HCT116 (cell line): ENCODE data around the gene SLC6A6. TPM values are rescaled to one million over a fixed set of nuclear protein-coding genes. Genes with fewer than 3 reads are reported as not detected.

Experiments
- ATAC-seq: fragments of 200-7000 bp; cut with Tn5 transposase; 2 replicates; pipeline ENCODE4 v1.9.1; 2020; ENCODE audit warnings: mild to moderate bottlenecking, moderate library complexity
- BruUV-seq: library from RNA; stranded (reverse); fragments of 400-500 nt; replicated peaks from 2 replicates; lab custom pipeline; 2021; lab: Mats Ljungman, UMichigan
- CTCF ChIA-PET: fragments of 300-600 bp; sonication (Branson Sonifier 250); formaldehyde crosslinking; loops from one replicate; lab custom pipeline; 2021; ENCODE audit warnings: antibody characterized with exemption; lab: Charles Lee
- POLR2A ChIA-PET: fragments of 300-600, 350-600 bp; sonication (Branson Sonifier 250); formaldehyde crosslinking; loops from one replicate; lab custom pipeline; 2021; ENCODE audit warnings: antibody characterized with exemption; lab: Charles Lee
- RAD21 ChIA-PET, 2 experiments: fragments of 300-600 bp; sonication (Branson Sonifier 250); formaldehyde crosslinking; loops; one replicate each; lab custom pipeline; 2023; ENCODE audit warnings: low total read pairs in 2 of 2; ENCODE audit not compliant: uncharacterized antibody in 2 of 2, unreplicated experiment in 2 of 2, low non-redundant PET in 1 of 2; lab: Charles Lee
- DNase-seq: peaks from one replicate; pipeline ENCODE4 v3.0.0-alpha.2; 2010; ENCODE audit warnings: low read depth, low spot score
- H2AFZ ChIP-seq: fragments of 200-600 bp; shearing (Covaris generic), sonication (generic); 2 replicates; pipeline ENCODE4 v1.6.1; 2017; ENCODE audit warnings: low read depth, mixed run types, mixed read lengths, antibody characterized with exemption, low read length; ENCODE audit not compliant: poor library complexity, severe bottlenecking
- H3K27ac ChIP-seq: 2 replicates; pipeline ENCODE4 v1.5.1; 2012; ENCODE audit warnings: low read depth, low read length
- H3K27me3 ChIP-seq: fragments of 200-600 bp; sonication (generic); 2 replicates; pipeline ENCODE4 v1.6.1; 2016; ENCODE audit warnings: mixed run types, low read length, mixed read lengths; ENCODE audit not compliant: insufficient read depth
- H3K36me3 ChIP-seq, 2 experiments: fragments of 200-500 bp in 1 of 2; fragments of 200-600 bp in 1 of 2; sonication (Bioruptor generic) in 1 of 2; sonication (generic) in 1 of 2; 2 replicates each; pipeline versions ENCODE4 v1.5.1 to v1.6.1; 2014 to 2016; ENCODE audit warnings: low read length in 2 of 2, inconsistent platforms in 1 of 2, mixed read lengths in 1 of 2, mixed run types in 1 of 2; ENCODE audit not compliant: insufficient read depth in 2 of 2, control insufficient read depth in 1 of 2
- H3K4me1 ChIP-seq, 2 experiments: fragments of 200-600 bp in 1 of 2; sonication (generic) in 1 of 2; 2 replicates each; pipeline versions ENCODE4 v1.5.1 to v1.6.1; 2012 to 2017; ENCODE audit warnings: low read length in 2 of 2, inconsistent platforms in 1 of 2, mild to moderate bottlenecking in 1 of 2, mixed read lengths in 1 of 2, mixed run types in 1 of 2, moderate library complexity in 1 of 2; ENCODE audit not compliant: insufficient read depth in 2 of 2, control insufficient read depth in 1 of 2
- H3K4me2 ChIP-seq: fragments of 200-600 bp; sonication (generic); 2 replicates; pipeline ENCODE4 v1.6.1; 2017; ENCODE audit warnings: mixed run types, low read length, mixed read lengths
- H3K4me3 ChIP-seq, 2 experiments: fragments of 200-600 bp in 1 of 2; sonication (generic) in 1 of 2; replicated peaks in 1 of 2; 2 replicates each; pipeline ENCODE4 v1.5.1; 2011 to 2016; ENCODE audit warnings: low read length in 2 of 2, control low read depth in 1 of 2, low read depth in 1 of 2, mild to moderate bottlenecking in 1 of 2, mixed read lengths in 1 of 2, mixed run types in 1 of 2
- H3K79me2 ChIP-seq: fragments of 200-600 bp; sonication (generic); 2 replicates; pipeline ENCODE4 v1.6.1; 2017; ENCODE audit warnings: mild to moderate bottlenecking, mixed run types, low read length, moderate library complexity, mixed read lengths; ENCODE audit not compliant: insufficient read depth
- H3K9ac ChIP-seq: fragments of 200-600 bp; sonication (generic); 2 replicates; pipeline ENCODE4 v1.6.1; 2016; ENCODE audit warnings: low read length, mixed read lengths
- H3K9me2 ChIP-seq: fragments of 200-600 bp; sonication (generic), shearing (Covaris generic); 2 replicates; pipeline ENCODE4 v1.6.1; 2017; ENCODE audit warnings: mixed run types, mild to moderate bottlenecking, moderate library complexity; ENCODE audit not compliant: insufficient read depth
- H3K9me3 ChIP-seq, 2 experiments: fragments of 200-500 bp in 1 of 2; fragments of 200-600 bp in 1 of 2; sonication (Bioruptor generic) in 1 of 2; sonication (generic) in 1 of 2; 2 replicates each; pipeline ENCODE4 v1.6.1; 2014 to 2017; ENCODE audit warnings: low read length in 2 of 2, mixed read lengths in 2 of 2, inconsistent platforms in 1 of 2, low read depth in 1 of 2, mild to moderate bottlenecking in 1 of 2, mixed run types in 1 of 2, moderate library complexity in 1 of 2; ENCODE audit not compliant: control insufficient read depth in 1 of 2, insufficient read depth in 1 of 2
- H4K20me1 ChIP-seq: fragments of 200-600 bp; sonication (generic), shearing (Covaris generic); 2 replicates; pipeline ENCODE4 v1.6.1; 2017; ENCODE audit warnings: mixed run types, mild to moderate bottlenecking, moderate library complexity; ENCODE audit not compliant: insufficient read depth
- CBX3 ChIP-seq: IDR thresholded peaks from 2 replicates; pipeline ENCODE4 v1.6.1; 2012; ENCODE audit warnings: low read depth
- EGR1 ChIP-seq: IDR thresholded peaks from 2 replicates; pipeline ENCODE4 v1.6.1; 2012; ENCODE audit warnings: low read depth
- ELF1 ChIP-seq: IDR thresholded peaks from 2 replicates; pipeline ENCODE4 v1.6.1; 2012; ENCODE audit warnings: low read depth, borderline replicate concordance
- EZH2 ChIP-seq: fragments of 200-600 bp; sonication (generic); IDR thresholded peaks from 2 replicates; pipeline ENCODE4 v1.6.1; 2017; ENCODE audit warnings: antibody characterized with exemption, mixed run types
- EZH2phosphoT487 ChIP-seq: fragments of 200-600 bp; IDR thresholded peaks from 2 replicates; pipeline ENCODE4 v1.6.1; 2018; ENCODE audit warnings: antibody characterized with exemption, borderline replicate concordance
- FOSL1 ChIP-seq: IDR thresholded peaks from 2 replicates; pipeline ENCODE4 v1.6.1; 2012; ENCODE audit warnings: low read depth
- MAX ChIP-seq: IDR thresholded peaks from 2 replicates; pipeline ENCODE4 v1.6.1; 2012
- POLR2A ChIP-seq: IDR thresholded peaks from 2 replicates; pipeline ENCODE4 v1.7.0; 2011; ENCODE audit warnings: borderline replicate concordance; ENCODE audit not compliant: insufficient read depth, insufficient read length; ENCODE audit errors: extremely low read depth
- POLR2AphosphoS5 ChIP-seq: IDR thresholded peaks from 2 replicates; pipeline ENCODE4 v1.6.1; 2011; ENCODE audit warnings: mild to moderate bottlenecking, low read depth, low read length, moderate library complexity
- RAD21 ChIP-seq: IDR thresholded peaks from 2 replicates; pipeline ENCODE4 v1.6.1; 2012; ENCODE audit warnings: low read depth, mild to moderate bottlenecking
- SP1 ChIP-seq: IDR thresholded peaks from 2 replicates; pipeline ENCODE4 v1.6.1; 2012; ENCODE audit warnings: low read depth
- SRF ChIP-seq: IDR thresholded peaks from 2 replicates; pipeline ENCODE4 v1.6.1; 2012; ENCODE audit warnings: low read depth
- TCF7L2 ChIP-seq: IDR thresholded peaks from 2 replicates; pipeline ENCODE4 v1.7.0; 2011; ENCODE audit warnings: borderline replicate concordance, inconsistent platforms; ENCODE audit not compliant: insufficient read depth, insufficient read length; ENCODE audit errors: extremely low read depth
- YY1 ChIP-seq: IDR thresholded peaks from 2 replicates; pipeline ENCODE4 v1.6.1; 2011; ENCODE audit warnings: low read length, low read depth, moderate library complexity, mild to moderate bottlenecking; ENCODE audit not compliant: insufficient replicate concordance; ENCODE audit errors: extremely low read depth
- ZFX ChIP-seq: fragments of 450-650 bp; IDR thresholded peaks from 2 replicates; pipeline ENCODE4 v1.6.1; 2017
- ZNF274 ChIP-seq: fragments of 200-500 bp; sonication (Bioruptor generic); IDR thresholded peaks from 2 replicates; pipeline ENCODE4 v1.6.1; 2014; ENCODE audit warnings: mild to moderate bottlenecking, low read depth, low read length, inconsistent platforms
- intact Hi-C: fragments of 100-400 bp; cut with micrococcal nuclease; formaldehyde crosslinking; loops from 2 replicates; pipeline ENCODE4 v1.10.0; 2022
- total RNA-seq: library from RNA; stranded (reverse); gene quantifications from one replicate; pipeline ENCODE4 v1.2.1, GENCODE V29; 2021; ENCODE audit not compliant: unreplicated experiment
- TF ChIP-seq, protein P1 (sequence below): IDR thresholded peaks from 2 replicates; pipeline ENCODE4 v1.6.1; 2012

Gene SLC6A6
- total RNA-seq, 1 experiment from 2014 or later, result 36.3 TPM

- TF ChIP-seq EGR1, result no peak
- TF ChIP-seq POLR2A, result peak; percentile 74
- TF ChIP-seq EZH2phosphoT487, result no peak
- TF ChIP-seq SP1, result no peak
- TF ChIP-seq YY1, result peak; percentile 72
- TF ChIP-seq, all 23 proteins: peak for 6
Measured at GRCh38 chr3:14402304-14402811, at the start of gene SLC6A6 (continued).

- H3K27me3 ChIP-seq, result no peaks in the 10 kb centered on the region
- H3K9ac ChIP-seq, result no peak overlapping the region
- TF ChIP-seq, protein P1, sequence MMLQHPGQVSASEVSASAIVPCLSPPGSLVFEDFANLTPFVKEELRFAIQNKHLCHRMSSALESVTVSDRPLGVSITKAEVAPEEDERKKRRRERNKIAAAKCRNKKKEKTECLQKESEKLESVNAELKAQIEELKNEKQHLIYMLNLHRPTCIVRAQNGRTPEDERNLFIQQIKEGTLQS, result no peak
- TF ChIP-seq ELF1, result no peak
- no peak for TF ChIP-seq TCF7L2
- TF ChIP-seq RAD21, result no peak
- TF ChIP-seq ZFX, result no peak
- no peak for TF ChIP-seq EZH2phosphoT487
- TF ChIP-seq SRF, result no peak
- TF ChIP-seq ZNF274, result no peak
- TF ChIP-seq POLR2AphosphoS5, result no peak
- no peak for TF ChIP-seq MAX
- no peak for TF ChIP-seq EGR1
- TF ChIP-seq CBX3, result no peak
- no peak for TF ChIP-seq EZH2
- TF ChIP-seq FOSL1, result no peak
- no peak for TF ChIP-seq YY1
- no peaks in the 10 kb centered on the region for H3K36me3 ChIP-seq
- CTCF ChIA-PET, result no interaction called here
- no TSS peak for BruUV-seq
- DNase-seq (no peak), ATAC-seq (no peak)
- H3K9me2 ChIP-seq, result no peaks in the 10 kb centered on the region
- H3K9me3 ChIP-seq, result no peaks in the 10 kb centered on the region
- POLR2A ChIA-PET, result no interaction called here
- intact Hi-C loops, result no loop called here
- no peak overlapping the region for H2AFZ ChIP-seq
- H3K4me2 ChIP-seq, result no peak overlapping the region
- H3K27ac ChIP-seq, result no peak overlapping the region
- no peak overlapping the region for H3K4me3 ChIP-seq
- no peaks in the 10 kb centered on the region for H3K79me2 ChIP-seq
- no peaks in the 10 kb centered on the region for H4K20me1 ChIP-seq
- RAD21 ChIA-PET, result no interaction called here
- H3K4me1 ChIP-seq, result peaks cover 0 to 11% of the 10 kb centered on the region in 2 experiments; a peak in 2 of 4 replicates
Measured at GRCh38 chr3:14353502-14353901, 48.9 kb upstream of the SLC6A6 start.
